HCT116 (cell line): ENCODE data around the gene SOST.

Source experiments
- EZH2 ChIP-seq: fragments of 200-600 bp; sonication (generic); IDR thresholded peaks from 2 replicates; pipeline ENCODE4 v1.6.1; 2017; ENCODE audit warnings: antibody characterized with exemption, mixed run types
- POLR2A ChIP-seq: IDR thresholded peaks from 2 replicates; pipeline ENCODE4 v1.7.0; 2011; ENCODE audit warnings: borderline replicate concordance; ENCODE audit not compliant: insufficient read depth, insufficient read length; ENCODE audit errors: extremely low read depth
- POLR2AphosphoS5 ChIP-seq: IDR thresholded peaks from 2 replicates; pipeline ENCODE4 v1.6.1; 2011; ENCODE audit warnings: mild to moderate bottlenecking, low read depth, low read length, moderate library complexity
- SIN3A ChIP-seq: IDR thresholded peaks from 2 replicates; pipeline ENCODE4 v1.6.1; 2012; ENCODE audit warnings: low read depth
- SP1 ChIP-seq: IDR thresholded peaks from 2 replicates; pipeline ENCODE4 v1.6.1; 2012; ENCODE audit warnings: low read depth
- TF ChIP-seq, protein P1 (sequence below), 3 experiments: fragments of 200-600 bp in 1 of 3; sonication (generic) in 1 of 3; IDR thresholded peaks in 2 of 3; conservative IDR thresholded peaks in 1 of 3; 2 replicates each; pipeline ENCODE4 v1.5.1; 2012 to 2017; ENCODE audit warnings: low read depth in 2 of 3, low read length in 2 of 3, antibody characterized with exemption in 1 of 3, borderline replicate concordance in 1 of 3, control low read depth in 1 of 3, mild to moderate bottlenecking in 1 of 3, mixed read lengths in 1 of 3, mixed run types in 1 of 3, moderate library complexity in 1 of 3; ENCODE audit not compliant: insufficient read depth in 1 of 3
- TF ChIP-seq, protein P2 (sequence below): IDR thresholded peaks from 2 replicates; pipeline ENCODE4 v1.6.1; 2012; ENCODE audit warnings: low read depth

DNA sequence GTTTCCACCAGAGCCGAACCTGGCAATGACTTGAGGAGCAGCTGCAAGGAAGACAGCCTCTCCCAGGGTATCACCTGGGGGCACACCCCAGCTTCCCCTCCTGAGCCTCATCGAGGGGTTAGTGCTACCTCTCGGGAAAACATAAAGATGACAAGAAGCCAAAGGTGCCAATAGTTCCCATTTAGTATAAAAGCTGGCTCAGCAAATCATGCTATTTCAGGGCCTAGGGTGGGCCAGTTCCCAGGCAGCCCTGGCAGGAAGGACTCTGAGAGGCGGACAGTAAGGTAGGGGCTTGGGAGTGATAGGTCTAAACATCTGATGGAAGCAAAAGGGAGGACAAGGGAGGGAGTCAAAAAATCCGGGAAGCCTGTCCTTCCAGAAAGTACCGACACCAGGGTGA lies 46.2 kb downstream of the SOST start:
- TF ChIP-seq POLR2AphosphoS5: no peak
- TF ChIP-seq POLR2A: no peak
- TF ChIP-seq, protein P1, sequence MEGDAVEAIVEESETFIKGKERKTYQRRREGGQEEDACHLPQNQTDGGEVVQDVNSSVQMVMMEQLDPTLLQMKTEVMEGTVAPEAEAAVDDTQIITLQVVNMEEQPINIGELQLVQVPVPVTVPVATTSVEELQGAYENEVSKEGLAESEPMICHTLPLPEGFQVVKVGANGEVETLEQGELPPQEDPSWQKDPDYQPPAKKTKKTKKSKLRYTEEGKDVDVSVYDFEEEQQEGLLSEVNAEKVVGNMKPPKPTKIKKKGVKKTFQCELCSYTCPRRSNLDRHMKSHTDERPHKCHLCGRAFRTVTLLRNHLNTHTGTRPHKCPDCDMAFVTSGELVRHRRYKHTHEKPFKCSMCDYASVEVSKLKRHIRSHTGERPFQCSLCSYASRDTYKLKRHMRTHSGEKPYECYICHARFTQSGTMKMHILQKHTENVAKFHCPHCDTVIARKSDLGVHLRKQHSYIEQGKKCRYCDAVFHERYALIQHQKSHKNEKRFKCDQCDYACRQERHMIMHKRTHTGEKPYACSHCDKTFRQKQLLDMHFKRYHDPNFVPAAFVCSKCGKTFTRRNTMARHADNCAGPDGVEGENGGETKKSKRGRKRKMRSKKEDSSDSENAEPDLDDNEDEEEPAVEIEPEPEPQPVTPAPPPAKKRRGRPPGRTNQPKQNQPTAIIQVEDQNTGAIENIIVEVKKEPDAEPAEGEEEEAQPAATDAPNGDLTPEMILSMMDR (IDR thresholded peaks at IDR 0.05 in 2 of 3, conservative IDR thresholded peaks at IDR 0.05 in 1 of 3; ENCODE audit: borderline replicate concordance in 1 of 3, insufficient read depth in 1 of 3, low read depth in 2 of 3, low read length in 2 of 3): no peak
- TF ChIP-seq, protein P2, sequence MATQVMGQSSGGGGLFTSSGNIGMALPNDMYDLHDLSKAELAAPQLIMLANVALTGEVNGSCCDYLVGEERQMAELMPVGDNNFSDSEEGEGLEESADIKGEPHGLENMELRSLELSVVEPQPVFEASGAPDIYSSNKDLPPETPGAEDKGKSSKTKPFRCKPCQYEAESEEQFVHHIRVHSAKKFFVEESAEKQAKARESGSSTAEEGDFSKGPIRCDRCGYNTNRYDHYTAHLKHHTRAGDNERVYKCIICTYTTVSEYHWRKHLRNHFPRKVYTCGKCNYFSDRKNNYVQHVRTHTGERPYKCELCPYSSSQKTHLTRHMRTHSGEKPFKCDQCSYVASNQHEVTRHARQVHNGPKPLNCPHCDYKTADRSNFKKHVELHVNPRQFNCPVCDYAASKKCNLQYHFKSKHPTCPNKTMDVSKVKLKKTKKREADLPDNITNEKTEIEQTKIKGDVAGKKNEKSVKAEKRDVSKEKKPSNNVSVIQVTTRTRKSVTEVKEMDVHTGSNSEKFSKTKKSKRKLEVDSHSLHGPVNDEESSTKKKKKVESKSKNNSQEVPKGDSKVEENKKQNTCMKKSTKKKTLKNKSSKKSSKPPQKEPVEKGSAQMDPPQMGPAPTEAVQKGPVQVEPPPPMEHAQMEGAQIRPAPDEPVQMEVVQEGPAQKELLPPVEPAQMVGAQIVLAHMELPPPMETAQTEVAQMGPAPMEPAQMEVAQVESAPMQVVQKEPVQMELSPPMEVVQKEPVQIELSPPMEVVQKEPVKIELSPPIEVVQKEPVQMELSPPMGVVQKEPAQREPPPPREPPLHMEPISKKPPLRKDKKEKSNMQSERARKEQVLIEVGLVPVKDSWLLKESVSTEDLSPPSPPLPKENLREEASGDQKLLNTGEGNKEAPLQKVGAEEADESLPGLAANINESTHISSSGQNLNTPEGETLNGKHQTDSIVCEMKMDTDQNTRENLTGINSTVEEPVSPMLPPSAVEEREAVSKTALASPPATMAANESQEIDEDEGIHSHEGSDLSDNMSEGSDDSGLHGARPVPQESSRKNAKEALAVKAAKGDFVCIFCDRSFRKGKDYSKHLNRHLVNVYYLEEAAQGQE: no peak
- TF ChIP-seq EZH2: no peak
- no peak for TF ChIP-seq SIN3A
- no peak for TF ChIP-seq SP1
